ENCODE measurements around the gene ALMS1. TPM values are rescaled to one million over a fixed set of nuclear protein-coding genes. Genes with fewer than 3 reads are reported as not detected.
"Not testable (repeated sequence)": the region's sequence is repeated elsewhere in the genome, so short reads cannot be mapped to it uniquely, and the experiment has no call there.

The ALMS1 gene
- total RNA-seq, 4 donors from 2014 or later: 26.4 to 54.3 (median 36.5) TPM

- WGBS, 2 donors (ENCODE audit: low coverage in 1 of 2): 53 to 76% methylated on average over 2 of the region's 2 CpGs
- ATAC-seq: no peak
- TF ChIP-seq POLR2A (IDR thresholded peaks at IDR 0.05) (no peak), EP300 (IDR thresholded peaks at IDR 0.05) (no peak), POLR2AphosphoS5 (IDR thresholded peaks at IDR 0.05) (no peak), CTCF (IDR thresholded peaks at IDR 0.05) (no peak)
These were observed 208.6 kb downstream of the ALMS1 start for GRCh38 chr2:73594251-73594650.

GRCh38 chr2:73601780-73602179, 216.1 kb downstream of the ALMS1 start:
- WGBS, 2 donors (ENCODE audit: low coverage in 1 of 2): 59 to 84% methylated on average over 3 to 5 of the region's 5 CpGs
- no peak for ATAC-seq
- H3K27ac ChIP-seq: no peak overlapping the region
- no peak overlapping the region for H3K4me3 ChIP-seq
- H3K9me3 ChIP-seq: no peaks in the 10 kb centered on the region
- H3K36me3 ChIP-seq: peaks cover 0 to 73% of the 10 kb centered on the region in 2 donors
- H3K27me3 ChIP-seq: no peaks in the 10 kb centered on the region
- H3K4me1 ChIP-seq: no peaks in the 10 kb centered on the region
- no peak for TF ChIP-seq EP300 (IDR thresholded peaks at IDR 0.05)
- no peak for TF ChIP-seq POLR2AphosphoS5 (IDR thresholded peaks at IDR 0.05)
- TF ChIP-seq POLR2A (IDR thresholded peaks at IDR 0.05): no peak
- no peak for TF ChIP-seq CTCF (IDR thresholded peaks at IDR 0.05)

More at GRCh38 chr2:73594251-73594650, 208.6 kb downstream of the ALMS1 start:
- Histone ChIP-seq H3K27ac (no peak overlapping the region), H3K9me3 (no peaks in the 10 kb centered on the region), H3K36me3 (peaks cover 0 to 6% of the 10 kb centered on the region in 2 donors), H3K4me1 (no peaks in the 10 kb centered on the region), H3K4me3 (no peak overlapping the region), H3K27me3 (no peaks in the 10 kb centered on the region)

- H3K27me3 ChIP-seq, H3K9me3 ChIP-seq, ATAC-seq, H3K4me1 ChIP-seq, H3K27ac ChIP-seq, H3K4me3 ChIP-seq: not testable (repeated sequence)
- 60 to 73% methylated on average over 3 of the region's 4 CpGs for WGBS, 2 donors (ENCODE audit: low coverage in 1 of 2)
- peaks cover 0 to 75% of the 10 kb centered on the region in 2 donors for H3K36me3 ChIP-seq
These were observed 217.5 kb downstream of the ALMS1 start for GRCh38 chr2:73603099-73603588.

- not testable (repeated sequence) for H3K27me3 ChIP-seq, H3K4me1 ChIP-seq, H3K27ac ChIP-seq, H3K4me3 ChIP-seq, ATAC-seq, H3K9me3 ChIP-seq
- WGBS, 2 donors (ENCODE audit: low coverage in 1 of 2): 100% methylated on average over 1 of the region's 2 CpGs; no CpG with 5 or more reads in 1 of the 2 donors
- peaks cover 0 to 80% of the 10 kb centered on the region in 2 donors for H3K36me3 ChIP-seq
These were observed 219.0 kb downstream of the ALMS1 start for GRCh38 chr2:73604589-73604988.

- no peak for ATAC-seq
- 73 to 100% methylated on average over 1 to 3 of the region's 3 CpGs for WGBS, 2 donors (ENCODE audit: low coverage in 1 of 2)
- Histone ChIP-seq H3K4me3 (no peak overlapping the region), H3K27me3 (no peaks in the 10 kb centered on the region), H3K9me3 (no peaks in the 10 kb centered on the region), H3K27ac (no peak overlapping the region), H3K36me3 (peaks cover 0 to 50% of the 10 kb centered on the region in 2 donors), H3K4me1 (no peaks in the 10 kb centered on the region)
- TF ChIP-seq EP300 (IDR thresholded peaks at IDR 0.05): no peak
- TF ChIP-seq CTCF (IDR thresholded peaks at IDR 0.05): no peak
- no peak for TF ChIP-seq POLR2AphosphoS5 (IDR thresholded peaks at IDR 0.05)
- TF ChIP-seq POLR2A (IDR thresholded peaks at IDR 0.05): no peak
These were observed 224.5 kb downstream of the ALMS1 start for GRCh38 chr2:73610111-73610510.

- H3K4me1 ChIP-seq: no peaks in the 10 kb centered on the region
- 82% methylated on average over 4 of the region's 4 CpGs; no CpG with 5 or more reads in 1 of the 2 donors for WGBS, 2 donors (ENCODE audit: low coverage in 1 of 2)
- no peak for ATAC-seq
- TF ChIP-seq EP300 (IDR thresholded peaks at IDR 0.05) (no peak), CTCF (IDR thresholded peaks at IDR 0.05) (no peak)
- no peak overlapping the region for H3K27ac ChIP-seq
- H3K9me3 ChIP-seq: no peaks in the 10 kb centered on the region
- H3K27me3 ChIP-seq: no peaks in the 10 kb centered on the region
- H3K36me3 ChIP-seq: peaks cover 0 to 44% of the 10 kb centered on the region in 2 donors
- no peak overlapping the region for H3K4me3 ChIP-seq
These were observed 225.6 kb downstream of the ALMS1 start for GRCh38 chr2:73611193-73611592.
